ENCODE measurements around the gene P4HB. TPM values are rescaled to one million over a fixed set of nuclear protein-coding genes. Genes with fewer than 3 reads are reported as not detected.

The P4HB gene
- total and polyA plus RNA-seq, 10 of the 15 experiments (the other 5 are each of a cell fraction or from before 2014, with no cell fraction given) = 4.7 to 549 (median 361) TPM

DNA sequence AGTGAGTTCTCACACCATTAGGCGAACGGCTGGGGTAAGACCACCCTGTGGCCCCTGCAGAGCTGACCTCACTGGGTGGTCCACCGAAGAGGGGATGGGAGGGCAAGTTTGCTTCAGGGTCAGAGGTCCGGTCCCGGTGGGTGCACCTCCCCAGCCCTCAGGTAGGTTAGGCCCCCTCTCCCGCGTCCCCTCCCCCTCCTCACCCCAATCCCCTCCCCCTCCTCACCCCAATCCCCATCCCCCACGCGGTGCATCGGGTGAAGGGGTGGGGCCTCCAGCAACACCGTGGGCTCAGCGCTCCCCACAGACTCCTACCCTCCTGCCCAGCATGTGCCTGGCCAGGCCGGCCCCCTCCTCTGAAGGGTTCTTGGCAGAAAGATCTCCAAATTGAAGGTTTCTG lies 40.6 kb downstream of the P4HB start (continued):
- TF ChIP-seq BRCA1 (IDR thresholded peaks at IDR 0.05; ENCODE audit: low read depth, low read length) (no peak), TCF12 (IDR thresholded peaks at IDR 0.05; ENCODE audit: low read depth, low read length) (no peak), BCL11A (IDR thresholded peaks at IDR 0.05; ENCODE audit: low read depth, low read length) (no peak), BACH1 (IDR thresholded peaks at IDR 0.05; ENCODE audit: borderline replicate concordance) (no peak)

DNA sequence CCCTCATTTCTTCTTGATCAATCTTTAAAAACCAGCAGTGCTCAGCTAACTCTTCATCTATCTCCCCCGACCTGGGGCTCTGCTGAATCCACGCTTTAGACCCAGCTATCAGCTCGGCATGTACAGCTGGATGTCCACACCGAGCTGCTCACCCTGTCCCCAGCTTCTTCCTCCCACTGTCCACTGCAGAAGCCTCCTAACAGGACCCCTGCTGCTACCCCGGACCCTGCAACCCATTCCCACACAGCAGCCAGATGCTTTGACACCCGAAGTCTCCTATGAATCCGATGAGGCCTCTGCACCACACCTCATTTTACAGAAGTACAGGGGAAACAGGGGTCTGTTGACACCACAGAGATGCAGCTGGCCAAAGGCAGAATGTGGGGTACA lies 42.6 kb downstream of the P4HB start:
- ChIA-PET POLR2A (no interaction called here), RAD21 (ENCODE audit: unreplicated experiment) (no interaction called here), CTCF (no interaction called here), SMC1A (ENCODE audit: uncharacterized antibody, unreplicated experiment) (no interaction called here)
- no peak for ATAC-seq
- H4K20me1 ChIP-seq (ENCODE audit: control insufficient read depth, insufficient read depth) = no peaks in the 10 kb centered on the region
- no peak overlapping the region for H3K27ac ChIP-seq (ENCODE audit: control insufficient read depth, insufficient read depth)
- no peak for FAIRE-seq
- H3K9me3 ChIP-seq (replicated peaks; ENCODE audit: control insufficient read depth, insufficient read depth, low read length) = no peaks in the 10 kb centered on the region
- H2AFZ ChIP-seq (ENCODE audit: control insufficient read depth, low read depth, low read length) = no peak overlapping the region
- no peak overlapping the region for H3K9ac ChIP-seq (ENCODE audit: control insufficient read depth, insufficient read depth, low read length)
- TF ChIP-seq SIX5 (IDR thresholded peaks at IDR 0.05; ENCODE audit: low read depth, low read length, severe bottlenecking) (no peak), ZNF384 (IDR thresholded peaks at IDR 0.05; ENCODE audit: borderline replicate concordance, low read depth, low read length) (no peak)
- in situ Hi-C loops (cut with MboI) = no loop called here
- no peaks in the 10 kb centered on the region for H3K79me2 ChIP-seq (ENCODE audit: control insufficient read depth, insufficient read depth, low read length)
- H3K27me3 ChIP-seq (replicated peaks in 1 of 2; ENCODE audit: control insufficient read depth in 2 of 2, insufficient read depth in 2 of 2, low read length in 1 of 2) = no peaks in the 10 kb centered on the region
- no peak overlapping the region for H3K4me3 ChIP-seq
- intact Hi-C loops (cut with micrococcal nuclease; ENCODE audit: unreplicated experiment) = no loop called here
- H3K36me3 ChIP-seq (ENCODE audit: control insufficient read depth in 2 of 2, insufficient read depth in 2 of 2, low read length in 1 of 2) = no peaks in the 10 kb centered on the region
- BruUV-seq (replicated peaks) = no TSS peak
- no peak for DNase-seq (ENCODE audit: low read depth, low spot score)
- 45% methylated on average over 7 of the region's 7 CpGs for WGBS (ENCODE audit: insufficient coverage, insufficient replicate concordance, low lambda C conversion rate, missing lambda C conversion rate)
- H3K4me2 ChIP-seq (ENCODE audit: control insufficient read depth, insufficient read depth) = no peak overlapping the region
- no peaks in the 10 kb centered on the region for H3K4me1 ChIP-seq (ENCODE audit: control insufficient read depth, insufficient read depth, low read length)

DNA sequence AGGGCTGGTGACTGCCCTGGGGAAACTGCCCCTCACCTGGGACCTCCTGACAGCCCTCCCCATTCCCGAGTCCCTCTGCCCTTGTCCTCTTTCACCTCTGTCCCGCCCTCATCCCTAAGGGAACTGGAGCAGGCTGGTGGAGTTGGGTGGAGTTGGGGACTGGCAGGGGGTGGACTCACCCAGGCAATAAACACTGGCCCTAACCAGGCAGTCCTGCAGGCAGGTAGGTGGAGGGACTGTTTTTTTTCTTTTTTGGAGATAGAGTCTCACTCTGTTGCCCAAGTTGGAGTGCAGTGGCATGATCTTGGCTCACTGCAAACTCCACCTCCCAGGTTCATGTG lies 44.7 kb downstream of the P4HB start:
- Histone ChIP-seq H3K36me3 (ENCODE audit: control insufficient read depth in 2 of 2, insufficient read depth in 2 of 2, low read length in 1 of 2) (no peaks in the 10 kb centered on the region), H3K4me2 (ENCODE audit: control insufficient read depth, insufficient read depth) (no peak overlapping the region), H3K4me3 (no peak overlapping the region), H3K27me3 (replicated peaks in 1 of 2; ENCODE audit: control insufficient read depth in 2 of 2, insufficient read depth in 2 of 2, low read length in 1 of 2) (no peaks in the 10 kb centered on the region), H3K9me3 (replicated peaks; ENCODE audit: control insufficient read depth, insufficient read depth, low read length) (no peaks in the 10 kb centered on the region), H4K20me1 (ENCODE audit: control insufficient read depth, insufficient read depth) (no peaks in the 10 kb centered on the region), H3K79me2 (ENCODE audit: control insufficient read depth, insufficient read depth, low read length) (no peaks in the 10 kb centered on the region), H3K9ac (ENCODE audit: control insufficient read depth, insufficient read depth, low read length) (no peak overlapping the region), H3K4me1 (ENCODE audit: control insufficient read depth, insufficient read depth, low read length) (no peaks in the 10 kb centered on the region), H2AFZ (ENCODE audit: control insufficient read depth, low read depth, low read length) (no peak overlapping the region), H3K27ac (ENCODE audit: control insufficient read depth, insufficient read depth) (no peak overlapping the region)
- intact Hi-C loops (cut with micrococcal nuclease; ENCODE audit: unreplicated experiment) (no loop called here), in situ Hi-C loops (cut with MboI) (no loop called here)
- CTCF ChIA-PET = no interaction called here
- WGBS (ENCODE audit: insufficient coverage, insufficient replicate concordance, low lambda C conversion rate, missing lambda C conversion rate) = 0% methylated on average over 2 of the region's 2 CpGs
- SMC1A ChIA-PET (ENCODE audit: uncharacterized antibody, unreplicated experiment) = no interaction called here
- DNase-seq (ENCODE audit: low read depth, low spot score) = no peak
- RAD21 ChIA-PET (ENCODE audit: unreplicated experiment) = no interaction called here
- POLR2A ChIA-PET = interaction anchor here (0.7 kb wide), 1 partner anchor 90 kb away, joined by 3 read pairs; no protein-coding TSS in a partner anchor
- FAIRE-seq = no peak
- ATAC-seq = no peak
- no TSS peak for BruUV-seq (replicated peaks)
- TF ChIP-seq BACH1 (IDR thresholded peaks at IDR 0.05; ENCODE audit: borderline replicate concordance) = no peak
- TF ChIP-seq EGR1 (IDR thresholded peaks at IDR 0.05; ENCODE audit: borderline replicate concordance in 1 of 2, low read depth in 2 of 2, low read length in 2 of 2) = no peak
- no peak for TF ChIP-seq MXI1 (IDR thresholded peaks at IDR 0.05; ENCODE audit: low read depth, low read length)
- no peak for TF ChIP-seq NRF1 (conservative IDR thresholded peaks at IDR 0.05; ENCODE audit: low read depth, low read length)
- no peak for TF ChIP-seq ZZZ3 (IDR thresholded peaks at IDR 0.05; ENCODE audit: control insufficient read depth, insufficient read length, low read depth)
- no peak for TF ChIP-seq CHD2 (IDR thresholded peaks at IDR 0.05; ENCODE audit: borderline replicate concordance, low read depth, low read length)
- TF ChIP-seq, protein P1, sequence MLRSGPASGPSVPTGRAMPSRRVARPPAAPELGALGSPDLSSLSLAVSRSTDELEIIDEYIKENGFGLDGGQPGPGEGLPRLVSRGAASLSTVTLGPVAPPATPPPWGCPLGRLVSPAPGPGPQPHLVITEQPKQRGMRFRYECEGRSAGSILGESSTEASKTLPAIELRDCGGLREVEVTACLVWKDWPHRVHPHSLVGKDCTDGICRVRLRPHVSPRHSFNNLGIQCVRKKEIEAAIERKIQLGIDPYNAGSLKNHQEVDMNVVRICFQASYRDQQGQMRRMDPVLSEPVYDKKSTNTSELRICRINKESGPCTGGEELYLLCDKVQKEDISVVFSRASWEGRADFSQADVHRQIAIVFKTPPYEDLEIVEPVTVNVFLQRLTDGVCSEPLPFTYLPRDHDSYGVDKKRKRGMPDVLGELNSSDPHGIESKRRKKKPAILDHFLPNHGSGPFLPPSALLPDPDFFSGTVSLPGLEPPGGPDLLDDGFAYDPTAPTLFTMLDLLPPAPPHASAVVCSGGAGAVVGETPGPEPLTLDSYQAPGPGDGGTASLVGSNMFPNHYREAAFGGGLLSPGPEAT (IDR thresholded peaks at IDR 0.05; ENCODE audit: low read depth) = no peak
- TF ChIP-seq CBFB (IDR thresholded peaks at IDR 0.05; ENCODE audit: low read depth) = no peak
- TF ChIP-seq, protein P2, sequence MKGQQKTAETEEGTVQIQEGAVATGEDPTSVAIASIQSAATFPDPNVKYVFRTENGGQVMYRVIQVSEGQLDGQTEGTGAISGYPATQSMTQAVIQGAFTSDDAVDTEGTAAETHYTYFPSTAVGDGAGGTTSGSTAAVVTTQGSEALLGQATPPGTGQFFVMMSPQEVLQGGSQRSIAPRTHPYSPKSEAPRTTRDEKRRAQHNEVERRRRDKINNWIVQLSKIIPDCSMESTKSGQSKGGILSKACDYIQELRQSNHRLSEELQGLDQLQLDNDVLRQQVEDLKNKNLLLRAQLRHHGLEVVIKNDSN (IDR thresholded peaks at IDR 0.05; ENCODE audit: borderline replicate concordance, extremely low read length, insufficient read depth, low read depth, low read length) = no peak
- TF ChIP-seq CREB1 (IDR thresholded peaks at IDR 0.05; ENCODE audit: low read depth) = no peak
- no peak for TF ChIP-seq IKZF1 (conservative IDR thresholded peaks at IDR 0.05)
